Measurements from ENCODE around the gene SMIM9. TPM values are rescaled to one million over a fixed set of nuclear protein-coding genes. Genes with fewer than 3 reads are reported as not detected.

The SMIM9 gene
- polyA plus RNA-seq, 1 of the 3 experiments (the other 2 are of a cell fraction) = not detected

- TF ChIP-seq REST (IDR thresholded peaks at IDR 0.05; ENCODE audit: low read depth, low read length) (no peak), CHD2 (IDR thresholded peaks at IDR 0.05; ENCODE audit: low read length, partially characterized antibody) (no peak)
Measured at GRCh38 chrX:154806837-154807501, 27.5 kb downstream of the SMIM9 start (continued).

GRCh38 chrX:154805696-154806091 lies 28.8 kb downstream of the SMIM9 start:
- POLR2A ChIA-PET = interaction anchor here (1.7 kb wide), 1 partner anchor 43 kb away, joined by 5 read pairs; the partner anchor contains the start of gene DKC1
- Histone ChIP-seq H3K36me3 (replicated peaks in 1 of 2; ENCODE audit: control insufficient read depth in 1 of 2, insufficient read depth in 2 of 2, low read length in 1 of 2) (no peaks in the 10 kb centered on the region), H3K4me3 (ENCODE audit: low read depth in 2 of 2, low read length in 1 of 2) (peak overlapping the region; percentile 62 to 63), H3K27ac (ENCODE audit: low read depth in 2 of 2, low read length in 1 of 2) (peak overlapping the region in 1 of 2 experiments; percentile 34; a peak in 1 of 4 replicates), H3K4me2 (peak overlapping the region; percentile 68; the same call in 1 of the 2 replicates), H3K9ac (peak overlapping the region; percentile 30; the same call in 1 of the 2 replicates), H3K9me3 (no peaks in the 10 kb centered on the region), H3K79me2 (ENCODE audit: insufficient read depth) (no peaks in the 10 kb centered on the region), H3K4me1 (ENCODE audit: control insufficient read depth in 1 of 2, insufficient read depth in 2 of 2, low read depth in 1 of 2, low read length in 1 of 2) (peaks cover 0 to 4% of the 10 kb centered on the region in 2 experiments; a peak in 1 of 4 replicates), H3F3A (replicated peaks; ENCODE audit: insufficient read depth) (no peaks in the 10 kb centered on the region), H4K20me1 (ENCODE audit: insufficient read depth) (no peaks in the 10 kb centered on the region), H3K27me3 (ENCODE audit: insufficient read depth) (no peaks in the 10 kb centered on the region), H2AFZ (ENCODE audit: low read depth) (peak overlapping the region; percentile 81; the same call in 1 of the 2 replicates), H3K9me2 (no peaks in the 10 kb centered on the region)
- no peak for DNase-seq
- TF ChIP-seq SMC3 (IDR thresholded peaks at IDR 0.05; ENCODE audit: low read depth, low read length) = no peak
- TF ChIP-seq FOXM1 (IDR thresholded peaks at IDR 0.05; ENCODE audit: low read depth) = no peak
- no peak for TF ChIP-seq MXI1 (IDR thresholded peaks at IDR 0.05; ENCODE audit: low read depth, low read length)
- no peak for TF ChIP-seq ELF1 (IDR thresholded peaks at IDR 0.05)
- TF ChIP-seq FOXJ3 (CRISPR knock-in tag; IDR thresholded peaks at IDR 0.05) = no peak
- TF ChIP-seq ZBTB33 (IDR thresholded peaks at IDR 0.05; ENCODE audit: borderline replicate concordance, low read depth) = no peak
- no peak for TF ChIP-seq TEAD4 (IDR thresholded peaks at IDR 0.05; ENCODE audit: borderline replicate concordance, insufficient read depth)
- TF ChIP-seq USF2 (IDR thresholded peaks at IDR 0.05; ENCODE audit: borderline replicate concordance, low read depth, low read length) = no peak
- no peak for TF ChIP-seq FOSL2 (IDR thresholded peaks at IDR 0.05; ENCODE audit: borderline replicate concordance, low read depth)
- no peak for TF ChIP-seq NFIC (IDR thresholded peaks at IDR 0.05; ENCODE audit: borderline replicate concordance)
- no peak for TF ChIP-seq USF1 (IDR thresholded peaks at IDR 0.05; ENCODE audit: borderline replicate concordance, low read depth)
- TF ChIP-seq CHD2 (IDR thresholded peaks at IDR 0.05; ENCODE audit: low read length, partially characterized antibody) = no peak
- no peak for TF ChIP-seq REST (IDR thresholded peaks at IDR 0.05; ENCODE audit: low read depth, low read length)
- no peak for TF ChIP-seq PBX3 (IDR thresholded peaks at IDR 0.05)
- 6% methylated on average over 13 of the region's 13 CpGs for WGBS (ENCODE audit: low lambda C conversion rate)
- CTCF ChIA-PET = interaction anchor here (1.0 kb wide), 1 partner anchor 57 kb away, joined by 5 read pairs; no protein-coding TSS in a partner anchor

Data from SK-N-SH (cell line).